ENCODE data around the gene SYCP3.

The SYCP3 gene

GRCh38 chr12:101738920-101739665, at the start of gene SYCP3:
Gene SYCP3, minus strand, starts transcription at chr12:101739462. Its CDS starts 1,527 bp downstream, at chr12:101737935.
- intact Hi-C loops (cut with micrococcal nuclease): no loop called here
- Mint-ChIP-seq H3K4me3 (no peak within 1 kb of the TSS), H3K27ac (no peak within 1 kb of the TSS), H3K36me3 (ENCODE audit: low read depth) (peaks cover 60% of the 10 kb centered on the region), H3K4me1 (ENCODE audit: low read depth) (no peaks in the 10 kb centered on the region), H3K27me3 (no peaks in the 10 kb centered on the region), H3K9me3 (no peaks in the 10 kb centered on the region)

- Mint-ChIP-seq H3K27me3 (no peaks in the 10 kb centered on the region), H3K27ac (no peak overlapping the region), H3K4me1 (ENCODE audit: low read depth) (peaks cover 19% of the 10 kb centered on the region), H3K36me3 (ENCODE audit: low read depth) (peaks cover 83% of the 10 kb centered on the region), H3K9me3 (no peaks in the 10 kb centered on the region), H3K4me3 (no peak overlapping the region)
- intact Hi-C loops (cut with micrococcal nuclease): no loop called here
Measured at GRCh38 chr12:101785671-101786070, 46.4 kb upstream of the SYCP3 start.

GRCh38 chr12:101784376-101784775, 45.1 kb upstream of the SYCP3 start:
- intact Hi-C loops (cut with micrococcal nuclease): no loop called here
- H3K27ac Mint-ChIP-seq: no peak overlapping the region
- no peak overlapping the region for H3K4me3 Mint-ChIP-seq
- no peaks in the 10 kb centered on the region for H3K27me3 Mint-ChIP-seq
- no peaks in the 10 kb centered on the region for H3K9me3 Mint-ChIP-seq
- H3K36me3 Mint-ChIP-seq (ENCODE audit: low read depth): peaks cover 75% of the 10 kb centered on the region
- H3K4me1 Mint-ChIP-seq (ENCODE audit: low read depth): peaks cover 32% of the 10 kb centered on the region

- no peaks in the 10 kb centered on the region for H3K9me3 Mint-ChIP-seq
- H3K4me1 Mint-ChIP-seq (ENCODE audit: low read depth): peaks cover 37% of the 10 kb centered on the region
- intact Hi-C loops (cut with micrococcal nuclease): no loop called here
- no peak overlapping the region for H3K27ac Mint-ChIP-seq
- peaks cover 75% of the 10 kb centered on the region for H3K36me3 Mint-ChIP-seq (ENCODE audit: low read depth)
- no peaks in the 10 kb centered on the region for H3K27me3 Mint-ChIP-seq
- no peak overlapping the region for H3K4me3 Mint-ChIP-seq
Measured at GRCh38 chr12:101783838-101784237, 44.6 kb upstream of the SYCP3 start.

GRCh38 chr12:101783150-101783549, 43.9 kb upstream of the SYCP3 start:
- Mint-ChIP-seq H3K27ac (no peak overlapping the region), H3K36me3 (ENCODE audit: low read depth) (peaks cover 75% of the 10 kb centered on the region), H3K9me3 (no peaks in the 10 kb centered on the region), H3K27me3 (no peaks in the 10 kb centered on the region), H3K4me1 (ENCODE audit: low read depth) (peaks cover 39% of the 10 kb centered on the region), H3K4me3 (no peak overlapping the region)
- intact Hi-C loops (cut with micrococcal nuclease): no loop called here

GRCh38 chr12:101782273-101782731, 43.0 kb upstream of the SYCP3 start:
- Mint-ChIP-seq H3K27ac (no peak overlapping the region), H3K4me1 (ENCODE audit: low read depth) (peaks cover 47% of the 10 kb centered on the region)
- intact Hi-C loops (cut with micrococcal nuclease): no loop called here

GRCh38 chr12:101781834-101782233, 42.6 kb upstream of the SYCP3 start:
- intact Hi-C loops (cut with micrococcal nuclease): no loop called here
- H3K4me3 Mint-ChIP-seq: no peak overlapping the region
- no peak overlapping the region for H3K27ac Mint-ChIP-seq

More at GRCh38 chr12:101782273-101782731, 43.0 kb upstream of the SYCP3 start:
- Mint-ChIP-seq H3K9me3 (no peaks in the 10 kb centered on the region), H3K36me3 (ENCODE audit: low read depth) (peaks cover 75% of the 10 kb centered on the region), H3K27me3 (no peaks in the 10 kb centered on the region), H3K4me3 (no peak overlapping the region)

GRCh38 chr12:101780599-101780998, 41.3 kb upstream of the SYCP3 start:
- Mint-ChIP-seq H3K4me1 (ENCODE audit: low read depth) (peaks cover 61% of the 10 kb centered on the region), H3K27ac (peak overlapping the region; percentile 14), H3K4me3 (no peak overlapping the region), H3K36me3 (ENCODE audit: low read depth) (peaks cover 78% of the 10 kb centered on the region), H3K27me3 (no peaks in the 10 kb centered on the region), H3K9me3 (no peaks in the 10 kb centered on the region)
- intact Hi-C loops (cut with micrococcal nuclease): no loop called here

More at GRCh38 chr12:101781834-101782233, 42.6 kb upstream of the SYCP3 start:
- Mint-ChIP-seq H3K9me3 (no peaks in the 10 kb centered on the region), H3K36me3 (ENCODE audit: low read depth) (peaks cover 76% of the 10 kb centered on the region), H3K4me1 (ENCODE audit: low read depth) (peaks cover 52% of the 10 kb centered on the region), H3K27me3 (no peaks in the 10 kb centered on the region)

- Mint-ChIP-seq H3K36me3 (ENCODE audit: low read depth) (peaks cover 76% of the 10 kb centered on the region), H3K9me3 (no peaks in the 10 kb centered on the region), H3K27me3 (no peaks in the 10 kb centered on the region), H3K4me3 (no peak overlapping the region), H3K4me1 (ENCODE audit: low read depth) (peaks cover 61% of the 10 kb centered on the region), H3K27ac (peak overlapping the region; percentile 32)
- intact Hi-C loops (cut with micrococcal nuclease): loop anchor here (10.0 kb wide), 1 partner anchor 135 kb away; no protein-coding TSS in a partner anchor
Measured at GRCh38 chr12:101779626-101780025, 40.4 kb upstream of the SYCP3 start.

GRCh38 chr12:101779200-101779599, 39.9 kb upstream of the SYCP3 start:
- no peak overlapping the region for H3K4me3 Mint-ChIP-seq
- no peaks in the 10 kb centered on the region for H3K27me3 Mint-ChIP-seq
- H3K9me3 Mint-ChIP-seq: no peaks in the 10 kb centered on the region
- peak overlapping the region; percentile 32 for H3K27ac Mint-ChIP-seq
- peaks cover 72% of the 10 kb centered on the region for H3K36me3 Mint-ChIP-seq (ENCODE audit: low read depth)
- H3K4me1 Mint-ChIP-seq (ENCODE audit: low read depth): peaks cover 61% of the 10 kb centered on the region
- intact Hi-C loops (cut with micrococcal nuclease): loop anchor here (10.0 kb wide), 1 partner anchor 136 kb away; no protein-coding TSS in a partner anchor

GRCh38 chr12:101777978-101778377, 38.7 kb upstream of the SYCP3 start:
- Mint-ChIP-seq H3K4me1 (ENCODE audit: low read depth) (peaks cover 67% of the 10 kb centered on the region), H3K36me3 (ENCODE audit: low read depth) (peaks cover 68% of the 10 kb centered on the region), H3K9me3 (no peaks in the 10 kb centered on the region), H3K27ac (peak overlapping the region; percentile 98), H3K4me3 (no peak overlapping the region), H3K27me3 (no peaks in the 10 kb centered on the region)
- intact Hi-C loops (cut with micrococcal nuclease): loop anchor here (10.0 kb wide), 1 partner anchor 137 kb away; no protein-coding TSS in a partner anchor

- intact Hi-C loops (cut with micrococcal nuclease): loop anchor here (10.0 kb wide), 1 partner anchor 137 kb away; no protein-coding TSS in a partner anchor
- H3K27ac Mint-ChIP-seq: peak overlapping the region; percentile 98
- H3K4me1 Mint-ChIP-seq (ENCODE audit: low read depth): peaks cover 64% of the 10 kb centered on the region
- peaks cover 64% of the 10 kb centered on the region for H3K36me3 Mint-ChIP-seq (ENCODE audit: low read depth)
- H3K4me3 Mint-ChIP-seq: peak overlapping the region; percentile 20
- H3K27me3 Mint-ChIP-seq: no peaks in the 10 kb centered on the region
- no peaks in the 10 kb centered on the region for H3K9me3 Mint-ChIP-seq
Measured at GRCh38 chr12:101777485-101777884, 38.2 kb upstream of the SYCP3 start.

- Mint-ChIP-seq H3K27ac (peak overlapping the region; percentile 98), H3K9me3 (no peaks in the 10 kb centered on the region), H3K36me3 (ENCODE audit: low read depth) (peaks cover 61% of the 10 kb centered on the region), H3K4me3 (no peak overlapping the region), H3K4me1 (ENCODE audit: low read depth) (peaks cover 71% of the 10 kb centered on the region), H3K27me3 (no peaks in the 10 kb centered on the region)
- intact Hi-C loops (cut with micrococcal nuclease): loop anchor here (10.0 kb wide), 1 partner anchor 139 kb away; no protein-coding TSS in a partner anchor
Measured at GRCh38 chr12:101775816-101776215, 36.6 kb upstream of the SYCP3 start.

- no peaks in the 10 kb centered on the region for H3K27me3 Mint-ChIP-seq
- intact Hi-C loops (cut with micrococcal nuclease): loop anchor here (2.0 to 10.0 kb wide), 4 partner anchors 57 to 361 kb away; partner anchors contain the start of gene GNPTAB
- H3K27ac Mint-ChIP-seq: peak overlapping the region; percentile 77
- H3K9me3 Mint-ChIP-seq: no peaks in the 10 kb centered on the region
- H3K36me3 Mint-ChIP-seq (ENCODE audit: low read depth): peaks cover 69% of the 10 kb centered on the region
- no peak overlapping the region for H3K4me3 Mint-ChIP-seq
- H3K4me1 Mint-ChIP-seq (ENCODE audit: low read depth): peaks cover 56% of the 10 kb centered on the region
Measured at GRCh38 chr12:101773650-101774162, 34.4 kb upstream of the SYCP3 start.

Measured in dendritic cell treated with granulocyte-macrophage colony-stimulating factor and Interleukin-4, amounts not matched to agents 40 ng/mL and 50 ng/mL, for 4 days (primary cell).